ENCODE measurements around the gene PPP1R1C. TPM values are rescaled to one million over a fixed set of nuclear protein-coding genes. Genes with fewer than 3 reads are reported as not detected.

The PPP1R1C gene
- total RNA-seq, 1 donor from 2014 or later = 13.8 TPM

GRCh38 chr2:182144776-182145165, 159.1 kb downstream of the PPP1R1C start:
- H3K36me3 Mint-ChIP-seq (ENCODE audit: unreplicated experiment) = no peaks in the 10 kb centered on the region
- no peaks in the 10 kb centered on the region for H3K27me3 Mint-ChIP-seq (ENCODE audit: unreplicated experiment)
- H3K4me1 Mint-ChIP-seq (ENCODE audit: low read depth, unreplicated experiment) = peaks cover 2% of the 10 kb centered on the region
- H3K27ac Mint-ChIP-seq (ENCODE audit: unreplicated experiment) = no peak overlapping the region
- TF ChIP-seq CTCF (IDR thresholded peaks at IDR 0.05; ENCODE audit: partially characterized antibody, unreplicated experiment) = no peak
- H3K9me3 Mint-ChIP-seq (ENCODE audit: unreplicated experiment) = no peaks in the 10 kb centered on the region
- no peak for DNase-seq
- no peak overlapping the region for H3K4me3 Mint-ChIP-seq (ENCODE audit: unreplicated experiment)

- Mint-ChIP-seq H3K27ac (ENCODE audit: unreplicated experiment) (no peak overlapping the region), H3K36me3 (ENCODE audit: unreplicated experiment) (no peaks in the 10 kb centered on the region), H3K9me3 (ENCODE audit: unreplicated experiment) (no peaks in the 10 kb centered on the region), H3K4me3 (ENCODE audit: unreplicated experiment) (no peak overlapping the region), H3K4me1 (ENCODE audit: low read depth, unreplicated experiment) (peaks cover 2% of the 10 kb centered on the region), H3K27me3 (ENCODE audit: unreplicated experiment) (no peaks in the 10 kb centered on the region)
- TF ChIP-seq CTCF (IDR thresholded peaks at IDR 0.05; ENCODE audit: partially characterized antibody, unreplicated experiment) = no peak
- no peak for DNase-seq
Measured at GRCh38 chr2:182148344-182148743, 162.7 kb downstream of the PPP1R1C start.

- H3K36me3 Mint-ChIP-seq (ENCODE audit: unreplicated experiment) = no peaks in the 10 kb centered on the region
- no peak overlapping the region for H3K27ac Mint-ChIP-seq (ENCODE audit: unreplicated experiment)
- H3K4me1 Mint-ChIP-seq (ENCODE audit: low read depth, unreplicated experiment) = no peaks in the 10 kb centered on the region
- no peaks in the 10 kb centered on the region for H3K9me3 Mint-ChIP-seq (ENCODE audit: unreplicated experiment)
- no peaks in the 10 kb centered on the region for H3K27me3 Mint-ChIP-seq (ENCODE audit: unreplicated experiment)
- DNase-seq = no peak
- H3K4me3 Mint-ChIP-seq (ENCODE audit: unreplicated experiment) = no peak overlapping the region
- no peak for TF ChIP-seq CTCF (IDR thresholded peaks at IDR 0.05; ENCODE audit: partially characterized antibody, unreplicated experiment)
Measured at GRCh38 chr2:182163878-182164277, 178.2 kb downstream of the PPP1R1C start.

GRCh38 chr2:182164686-182165085, 179.0 kb downstream of the PPP1R1C start:
- Mint-ChIP-seq H3K4me1 (ENCODE audit: low read depth, unreplicated experiment) (peaks cover 4% of the 10 kb centered on the region), H3K27me3 (ENCODE audit: unreplicated experiment) (peaks cover 1% of the 10 kb centered on the region), H3K27ac (ENCODE audit: unreplicated experiment) (no peak overlapping the region), H3K9me3 (ENCODE audit: unreplicated experiment) (no peaks in the 10 kb centered on the region), H3K4me3 (ENCODE audit: unreplicated experiment) (no peak overlapping the region), H3K36me3 (ENCODE audit: unreplicated experiment) (no peaks in the 10 kb centered on the region)
- no peak for TF ChIP-seq CTCF (IDR thresholded peaks at IDR 0.05; ENCODE audit: partially characterized antibody, unreplicated experiment)
- no peak for DNase-seq

- Mint-ChIP-seq H3K36me3 (ENCODE audit: unreplicated experiment) (no peaks in the 10 kb centered on the region), H3K27ac (ENCODE audit: unreplicated experiment) (no peak overlapping the region), H3K27me3 (ENCODE audit: unreplicated experiment) (peaks cover 2% of the 10 kb centered on the region), H3K4me3 (ENCODE audit: unreplicated experiment) (no peak overlapping the region), H3K4me1 (ENCODE audit: low read depth, unreplicated experiment) (peaks cover 6% of the 10 kb centered on the region), H3K9me3 (ENCODE audit: unreplicated experiment) (no peaks in the 10 kb centered on the region)
- DNase-seq = no peak
- no peak for TF ChIP-seq CTCF (IDR thresholded peaks at IDR 0.05; ENCODE audit: partially characterized antibody, unreplicated experiment)
Measured at GRCh38 chr2:182165202-182165601, 179.5 kb downstream of the PPP1R1C start.
